ENCODE results near the gene ZSWIM7.

GRCh38 chr17:15947271-15947670 is 52.2 kb downstream of the ZSWIM7 start:
- TF ChIP-seq CTCF (IDR thresholded peaks at IDR 0.05) (no peak), EZH2 (IDR thresholded peaks at IDR 0.05) (no peak), EZH2phosphoT487 (IDR thresholded peaks at IDR 0.05) (no peak)
